D341Med (cell line): ENCODE results near the gene ZNF124.
"Not testable (repeated sequence)": the region's sequence is repeated elsewhere in the genome, so short reads cannot be mapped to it uniquely, and the experiment has no call there.

Experiments used
- DNase-seq: peaks from one replicate; pipeline ENCODE4 v3.0.0; 2012; ENCODE audit warnings: low spot score

Gene ZNF124

DNA sequence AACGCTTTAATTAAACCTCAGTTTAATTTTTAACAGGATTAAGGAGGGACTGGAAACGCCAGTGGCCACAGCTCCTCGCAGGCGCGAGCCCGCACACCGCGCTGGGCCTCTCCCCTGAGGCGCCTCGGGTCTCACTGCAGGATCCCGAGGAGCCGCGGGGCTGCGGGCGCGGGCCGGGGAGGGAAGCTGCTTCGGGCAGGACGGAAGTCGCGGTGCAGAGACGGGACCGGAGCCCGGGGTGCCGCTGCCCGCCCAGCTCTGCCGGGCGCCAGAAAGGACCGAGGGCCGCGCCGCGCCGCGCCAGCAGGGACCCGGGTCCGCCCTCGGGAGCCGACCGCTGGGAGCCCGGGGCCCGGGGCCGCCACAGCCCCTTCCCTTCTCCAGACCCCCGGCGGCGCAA lies 377 bp downstream of the ZNF124 start:
- not testable (repeated sequence) for DNase-seq

DNA sequence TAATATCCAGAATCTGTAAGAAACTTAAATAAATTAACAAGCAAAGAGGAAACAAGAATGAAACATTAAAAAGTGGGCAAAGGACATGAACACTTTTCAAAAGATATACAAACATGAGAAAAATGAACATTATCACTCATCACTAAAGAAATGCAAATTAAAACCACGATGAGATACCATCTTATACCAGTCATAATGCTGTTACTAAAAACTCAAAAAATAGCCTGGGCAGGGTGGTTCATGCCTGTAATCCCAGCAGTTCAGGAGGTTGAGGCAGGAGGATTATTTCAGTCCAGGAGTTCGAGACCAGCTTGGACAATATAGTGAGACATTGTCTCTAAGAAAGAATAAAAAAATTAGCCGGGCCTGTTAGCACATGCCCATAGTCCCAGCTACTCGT lies 6.1 kb downstream of the ZNF124 start:
- no peak for DNase-seq

DNA sequence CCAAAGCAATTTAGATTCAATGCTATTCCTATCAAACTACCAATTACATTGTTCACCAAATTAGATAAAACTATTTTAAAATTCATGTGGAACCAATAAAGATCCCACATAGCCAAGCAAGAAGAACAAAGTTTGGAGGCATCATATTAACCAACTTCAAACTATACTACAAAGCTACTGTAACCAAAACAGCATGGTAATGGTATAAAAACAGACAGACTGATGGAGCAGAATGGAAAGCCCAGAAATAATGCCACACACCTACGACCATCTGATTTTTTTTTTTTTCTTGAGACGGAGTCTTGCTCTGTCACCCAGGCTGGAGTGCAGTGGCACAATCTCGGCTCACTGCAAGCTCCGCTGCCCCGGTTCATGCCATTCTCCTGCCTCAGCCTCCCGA lies 7.1 kb downstream of the ZNF124 start:
- no peak for DNase-seq

DNA sequence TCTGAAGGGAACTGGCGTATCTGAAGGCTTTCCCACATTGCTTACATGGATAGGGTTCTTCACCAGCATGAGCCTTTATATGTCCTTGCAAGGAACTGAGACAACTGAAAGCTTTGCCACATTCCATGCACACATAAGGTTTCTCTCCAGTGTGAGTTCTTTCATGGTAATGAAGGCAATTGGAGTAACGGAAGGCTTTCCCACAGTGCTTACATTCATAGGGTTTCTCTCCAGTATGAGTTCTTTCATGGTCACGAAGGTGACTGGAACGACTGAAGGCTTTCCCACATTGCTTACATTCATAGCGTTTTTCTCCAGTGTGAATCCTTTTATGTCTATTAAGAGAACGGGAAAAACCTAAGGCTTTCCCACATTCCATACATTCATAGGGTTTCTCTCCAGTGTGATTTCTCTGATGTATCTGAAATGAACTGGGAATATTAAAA lies 15.0 kb downstream of the ZNF124 start:
- DNase-seq = no peak

DNA sequence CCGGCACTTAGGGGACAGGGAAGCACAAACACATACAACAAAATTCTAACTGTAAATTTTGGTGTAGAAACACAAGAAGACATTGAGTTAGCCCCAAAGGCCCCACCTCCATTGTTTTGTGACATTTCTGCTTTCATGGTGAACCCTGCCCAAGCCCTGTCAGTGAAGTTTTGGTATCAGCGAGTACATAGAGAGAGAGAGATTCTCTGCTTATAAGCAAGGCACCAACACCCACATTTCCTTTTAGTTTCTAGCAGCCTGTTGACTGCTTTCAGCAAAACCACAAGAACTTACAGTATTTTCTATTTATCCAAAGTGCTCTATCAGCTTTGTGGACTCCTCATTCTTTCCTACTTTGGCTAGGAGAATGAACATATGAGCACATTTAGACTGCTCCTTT lies 24.0 kb downstream of the ZNF124 start:
- no peak for DNase-seq

DNA sequence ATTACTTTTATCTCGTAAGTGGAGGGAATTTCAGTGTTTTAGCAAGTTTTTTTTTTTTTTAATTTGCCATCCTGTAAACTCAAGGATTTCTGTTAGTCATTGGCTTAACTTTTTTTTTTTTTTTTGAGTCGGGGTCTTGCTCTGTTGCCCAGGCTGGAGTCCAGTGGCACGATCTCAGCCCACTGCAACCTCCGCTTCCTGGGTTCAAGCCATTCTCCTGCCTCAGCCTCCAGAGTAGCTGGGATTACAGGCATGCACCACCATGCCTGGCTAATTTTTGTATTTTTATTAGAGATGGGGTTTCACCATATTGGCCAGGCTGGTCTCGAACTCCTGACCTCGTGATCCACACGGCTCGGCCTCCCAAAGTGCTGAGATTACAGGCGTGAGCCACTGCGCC lies 24.7 kb downstream of the ZNF124 start:
- DNase-seq = not testable (repeated sequence)

DNA sequence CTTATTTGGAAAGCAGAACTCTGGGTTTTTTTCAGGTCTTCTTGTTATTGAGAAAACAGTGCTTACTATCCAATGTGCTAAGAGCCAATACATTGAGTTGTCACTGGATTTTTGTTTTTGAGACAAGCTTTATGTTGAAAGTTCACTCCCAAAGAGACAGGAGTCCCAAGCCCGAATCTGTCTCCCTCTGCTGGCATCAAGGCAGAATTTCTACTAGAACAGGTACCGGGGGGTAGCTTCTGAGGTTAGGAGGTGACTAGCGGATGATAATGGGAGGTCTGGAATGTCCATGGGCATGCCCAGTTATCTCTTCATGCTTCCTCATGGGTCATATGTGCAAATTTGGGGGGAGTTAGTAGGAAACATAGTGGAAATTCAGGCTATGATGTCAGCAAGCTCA lies 25.1 kb downstream of the ZNF124 start:
- DNase-seq = no peak

DNA sequence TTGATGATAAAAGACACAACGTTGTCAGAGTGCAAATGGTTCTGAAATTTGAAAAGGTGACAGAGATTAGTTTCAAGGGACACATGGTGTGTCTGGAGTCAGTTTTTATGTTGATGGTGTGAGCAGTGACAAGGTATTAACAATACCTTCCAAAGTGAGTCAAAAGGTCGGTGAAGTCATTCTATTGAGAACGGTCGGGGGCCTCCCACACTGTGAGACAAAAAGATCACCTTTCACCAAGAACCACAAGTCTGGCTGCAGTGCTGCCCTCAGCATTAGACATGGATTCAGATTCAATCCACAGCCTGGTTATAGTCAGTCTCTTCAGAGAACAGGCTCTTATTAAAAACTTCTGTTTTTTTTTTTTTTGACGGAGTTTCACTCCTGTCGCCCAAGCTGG lies 26.5 kb downstream of the ZNF124 start:
- no peak for DNase-seq

DNA sequence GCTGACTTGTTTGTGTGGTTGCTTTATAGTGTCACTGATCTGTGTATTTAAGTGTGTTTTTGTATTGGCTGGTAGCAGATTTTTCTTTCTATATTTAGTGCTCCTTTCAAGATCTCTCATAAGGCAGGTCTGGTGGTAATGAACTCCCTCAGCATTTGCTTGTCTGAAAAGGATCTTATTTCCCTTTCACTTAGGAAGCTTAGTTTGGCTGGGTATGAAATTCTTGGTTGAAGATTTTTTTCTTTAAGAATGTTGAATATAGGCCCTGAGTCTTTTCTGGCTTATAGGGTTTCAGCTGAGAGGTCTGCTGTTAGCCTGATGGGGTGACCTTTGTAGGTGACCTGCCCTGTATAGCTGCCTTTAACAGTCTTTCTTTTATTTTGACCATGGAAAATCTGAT lies 32.3 kb downstream of the ZNF124 start:
- not testable (repeated sequence) for DNase-seq

DNA sequence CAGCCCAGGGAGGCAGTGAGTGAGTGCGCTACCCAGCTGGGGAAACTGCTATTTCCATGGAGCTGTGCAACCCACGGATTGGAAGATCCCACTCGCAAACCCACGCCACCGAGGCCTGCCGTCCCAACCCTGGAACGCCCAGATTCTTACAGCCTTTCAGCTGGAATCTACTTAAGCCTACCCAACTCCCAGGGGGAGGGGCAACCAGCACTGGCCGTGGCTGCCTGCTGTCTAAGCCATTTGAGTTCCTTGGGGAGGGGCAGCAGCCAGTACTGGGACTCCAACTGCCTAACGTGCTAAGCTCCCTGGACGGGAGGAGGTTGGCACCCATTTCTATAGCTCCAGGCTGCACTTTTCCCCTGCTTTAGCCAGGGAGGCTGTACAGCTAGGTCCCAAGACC lies 40.6 kb downstream of the ZNF124 start:
- no peak for DNase-seq

DNA sequence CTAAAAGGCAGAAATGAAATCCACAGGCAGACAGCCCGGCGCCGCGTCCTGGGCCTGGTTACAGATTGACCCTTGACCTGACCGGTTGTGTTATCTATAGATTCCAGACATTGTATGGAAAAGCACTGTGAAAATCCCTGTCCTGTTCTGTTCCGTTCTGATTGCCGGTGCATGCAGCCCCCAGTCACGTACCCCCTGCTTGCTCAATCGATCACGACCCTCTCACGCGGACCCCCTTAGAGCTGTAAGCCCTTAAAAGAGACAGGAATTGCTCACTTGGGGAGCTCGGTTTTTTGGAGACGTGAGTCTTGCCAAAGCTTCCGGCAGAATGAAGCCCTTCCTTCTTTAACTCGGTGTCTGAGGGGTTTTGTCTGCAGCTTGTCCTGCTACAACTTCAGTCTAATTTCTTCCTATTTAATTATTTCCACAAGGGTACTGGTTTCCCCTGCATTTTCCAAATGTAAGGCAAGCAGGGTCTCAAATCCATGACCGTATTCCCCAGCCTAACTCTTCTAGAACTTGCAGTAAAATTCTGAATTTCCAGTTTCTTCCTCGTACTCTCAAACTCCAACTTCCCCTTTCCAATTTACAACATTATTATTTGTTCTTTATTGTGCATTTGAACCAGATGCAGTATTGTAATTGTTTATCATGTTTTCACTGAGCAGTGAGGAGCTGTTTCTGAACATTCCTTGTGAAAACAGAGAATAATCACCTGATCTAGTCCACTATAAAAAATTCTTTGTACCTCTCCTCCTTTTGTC lies 44.1 kb downstream of the ZNF124 start:
- DNase-seq = not testable (repeated sequence)

DNA sequence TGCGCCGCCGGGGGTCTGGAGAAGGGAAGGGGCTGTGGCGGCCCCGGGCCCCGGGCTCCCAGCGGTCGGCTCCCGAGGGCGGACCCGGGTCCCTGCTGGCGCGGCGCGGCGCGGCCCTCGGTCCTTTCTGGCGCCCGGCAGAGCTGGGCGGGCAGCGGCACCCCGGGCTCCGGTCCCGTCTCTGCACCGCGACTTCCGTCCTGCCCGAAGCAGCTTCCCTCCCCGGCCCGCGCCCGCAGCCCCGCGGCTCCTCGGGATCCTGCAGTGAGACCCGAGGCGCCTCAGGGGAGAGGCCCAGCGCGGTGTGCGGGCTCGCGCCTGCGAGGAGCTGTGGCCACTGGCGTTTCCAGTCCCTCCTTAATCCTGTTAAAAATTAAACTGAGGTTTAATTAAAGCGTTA lies 45.2 kb downstream of the ZNF124 start:
- DNase-seq = not testable (repeated sequence)

DNA sequence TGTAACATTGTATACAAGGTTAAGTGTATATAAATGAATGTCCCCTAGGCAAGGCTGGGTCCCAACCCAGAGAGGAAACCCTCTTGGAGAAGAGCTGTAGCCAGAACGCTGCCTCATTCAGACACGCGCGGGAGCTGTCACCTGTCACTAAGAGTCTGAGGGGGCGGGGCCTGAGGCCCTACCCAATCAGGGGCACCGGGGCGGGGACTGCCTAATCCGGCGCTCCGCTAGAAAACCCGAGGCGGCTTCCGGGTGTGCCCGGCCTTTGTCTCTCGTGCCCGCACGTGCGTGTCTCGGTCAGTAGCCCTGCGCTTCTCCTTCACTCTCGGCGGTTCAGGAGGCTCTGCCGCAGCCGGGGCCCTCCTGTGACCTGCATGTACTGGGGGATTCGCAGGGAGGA lies 45.7 kb downstream of the ZNF124 start:
- DNase-seq = not testable (repeated sequence)

DNA sequence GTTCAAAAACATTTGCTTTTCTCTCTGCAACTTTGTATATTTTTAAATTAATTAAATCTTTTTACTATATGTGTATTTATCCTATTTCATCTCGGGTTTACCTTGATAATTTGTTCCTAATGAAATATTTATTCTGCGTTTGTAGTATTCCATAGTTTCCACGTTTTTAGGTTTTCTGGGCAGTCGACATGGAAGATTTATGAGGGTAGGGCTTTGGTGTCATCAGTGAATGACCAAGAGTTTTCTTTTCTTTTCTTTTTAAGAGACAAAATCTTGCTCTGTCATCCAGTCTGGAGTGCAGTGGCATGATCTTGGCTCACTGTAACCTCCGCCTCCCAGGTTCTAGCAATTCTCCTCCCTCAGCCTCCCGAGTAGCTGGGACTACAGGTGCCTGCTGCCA lies 50.4 kb downstream of the ZNF124 start:
- DNase-seq = no peak

DNA sequence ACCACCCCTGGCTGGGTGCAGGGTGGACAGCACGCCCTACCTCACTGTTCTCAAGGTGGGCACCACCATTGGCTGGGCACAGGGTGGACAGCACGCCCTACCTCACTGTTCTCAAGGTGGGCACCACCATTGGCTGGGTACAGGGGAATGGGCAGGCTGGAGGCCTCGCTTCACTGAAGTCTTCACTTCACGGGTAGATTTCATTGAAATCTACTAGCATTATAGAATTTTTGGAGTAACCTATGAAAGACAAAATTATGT lies 51.5 kb downstream of the ZNF124 start:
- not testable (repeated sequence) for DNase-seq

DNA sequence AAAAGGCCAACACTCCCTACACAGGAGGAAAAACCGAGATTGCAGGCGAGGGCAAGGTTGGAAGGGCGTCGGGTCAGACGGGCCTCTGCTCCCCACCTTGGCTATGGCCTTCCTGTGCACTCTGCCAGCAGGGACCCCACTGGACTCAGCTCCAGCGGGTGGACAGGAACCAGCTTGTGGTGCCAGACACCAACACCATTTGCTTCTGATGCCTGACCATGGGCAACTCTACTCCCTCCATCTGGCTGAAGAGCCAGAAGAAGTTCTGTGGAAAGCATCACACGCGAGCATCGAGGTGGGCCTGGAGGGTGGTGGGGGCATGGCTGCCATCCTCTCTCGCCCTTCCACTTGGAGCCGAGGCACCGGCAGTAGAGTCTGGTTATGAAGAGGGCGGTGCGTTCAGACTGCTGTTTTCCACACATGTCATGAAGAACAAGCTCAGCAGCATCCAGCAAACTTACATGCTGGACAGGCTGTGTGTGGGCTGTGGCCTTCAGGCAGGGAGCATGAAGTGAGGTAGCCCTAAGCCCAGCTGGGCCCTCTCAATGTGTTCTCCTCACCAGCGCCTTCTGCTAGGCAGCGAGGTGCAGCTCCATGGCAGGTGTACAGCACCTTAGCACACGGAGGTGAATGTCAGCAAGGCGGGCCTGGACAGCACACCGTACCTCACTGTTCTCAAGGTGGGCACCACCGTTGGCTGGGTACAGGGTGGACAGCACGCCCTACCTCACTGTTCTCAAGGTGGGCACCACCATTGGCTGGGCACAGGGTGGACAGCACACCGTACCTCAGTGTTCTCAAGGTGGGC lies 52.0 kb downstream of the ZNF124 start:
- DNase-seq = no peak

DNA sequence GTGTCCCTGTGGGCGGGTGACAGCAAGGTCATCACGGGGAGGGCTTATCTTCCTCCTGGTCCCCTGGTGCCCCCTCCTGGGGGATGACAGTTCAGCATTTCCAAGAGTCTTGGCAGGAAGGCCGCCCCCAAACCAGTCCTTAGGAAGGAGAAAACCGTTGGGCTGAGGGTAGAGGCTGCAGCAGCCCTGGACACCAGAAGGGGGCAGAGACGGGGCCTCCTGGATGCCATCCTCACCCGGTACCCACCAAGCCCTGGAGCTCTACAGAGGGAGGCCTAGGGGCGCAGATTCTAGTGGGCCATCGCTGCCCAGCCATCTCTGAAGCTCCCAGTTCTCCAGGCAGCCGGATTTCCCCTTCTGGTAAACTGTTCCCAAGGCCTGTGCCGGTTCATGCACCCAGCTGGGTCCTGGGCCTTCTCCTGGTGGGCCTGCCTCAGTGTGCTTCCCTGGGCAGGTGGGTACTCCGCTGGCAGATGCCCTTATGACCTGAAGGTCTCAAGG lies 52.8 kb downstream of the ZNF124 start:
- DNase-seq = peak; percentile 77

DNA sequence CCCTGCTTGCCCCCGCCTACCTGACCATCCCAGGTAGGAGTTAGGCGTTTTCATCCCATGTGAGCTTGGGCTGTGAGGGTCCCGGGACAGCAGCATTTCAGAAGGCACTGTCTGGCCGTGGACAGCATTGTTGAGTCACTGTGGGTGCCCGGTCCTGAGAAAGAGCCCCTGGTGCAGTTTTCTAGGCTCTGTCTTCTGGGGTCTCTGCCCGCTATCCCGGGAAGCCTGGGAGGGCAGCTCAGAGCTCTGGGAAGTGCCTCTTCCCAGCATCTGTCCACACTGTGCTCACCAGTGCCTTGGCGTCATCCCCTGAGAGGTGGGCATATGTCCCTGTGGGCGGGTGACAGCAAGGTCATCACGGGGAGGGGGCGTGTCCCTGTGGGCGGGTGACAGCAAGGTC lies 56.3 kb downstream of the ZNF124 start:
- no peak for DNase-seq

DNA sequence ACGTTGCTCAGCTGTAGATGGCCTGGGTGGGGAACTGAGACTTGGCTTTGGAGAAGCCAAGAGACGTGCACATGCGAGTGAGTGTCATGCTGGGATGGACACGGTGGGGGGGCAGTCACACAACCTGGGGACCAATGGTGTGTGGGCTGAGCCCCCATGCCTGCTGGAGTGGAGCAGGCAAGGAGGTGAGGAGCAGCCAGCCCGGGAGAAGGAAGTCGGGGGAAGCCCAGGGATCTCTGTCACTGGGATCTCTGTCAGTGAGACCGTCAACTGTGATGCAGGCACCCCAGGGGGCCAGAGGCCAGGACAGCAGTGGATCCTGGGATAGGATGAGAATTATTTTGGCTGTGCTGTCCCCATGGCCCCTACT lies 56.7 kb downstream of the ZNF124 start:
- no peak for DNase-seq

DNA sequence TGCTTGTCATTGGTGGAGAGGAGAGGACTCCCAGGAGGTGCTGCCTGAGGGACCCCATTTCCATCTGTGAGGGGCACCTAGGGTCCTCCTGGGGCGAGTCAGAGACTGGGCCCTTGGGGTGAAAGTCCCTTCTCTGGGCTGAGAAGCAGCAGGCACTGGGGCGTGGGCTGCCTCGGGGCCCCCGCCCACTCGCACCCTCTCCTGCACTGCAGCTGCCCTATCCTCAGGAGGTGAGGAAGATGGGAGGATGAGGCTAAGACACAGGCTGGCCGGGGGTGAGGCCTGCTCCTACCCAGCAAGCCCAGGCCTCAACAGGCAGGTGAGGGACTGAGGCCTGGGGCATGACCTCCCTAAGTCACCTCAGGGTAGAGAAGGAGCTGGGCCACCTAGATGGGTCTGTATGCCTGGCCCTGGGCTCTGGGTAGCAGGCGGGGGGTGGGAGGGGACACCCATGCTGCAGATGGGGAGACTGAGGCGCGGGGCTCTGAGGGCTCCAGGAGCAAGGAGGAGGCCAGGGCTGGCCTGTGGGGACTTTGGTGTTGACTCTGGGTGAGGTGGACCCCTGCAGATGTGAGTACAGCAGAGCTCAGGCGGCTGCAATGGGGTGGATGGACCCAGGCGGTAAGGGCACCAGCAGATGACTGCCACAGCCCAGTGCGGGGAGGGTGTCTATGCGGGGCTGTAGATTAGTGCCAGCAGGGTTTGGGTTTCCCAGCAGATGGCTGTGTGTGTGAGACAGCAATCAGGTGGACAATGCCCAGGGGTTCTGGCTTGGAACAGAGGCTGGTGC lies 57.3 kb downstream of the ZNF124 start:
- DNase-seq = no peak

DNA sequence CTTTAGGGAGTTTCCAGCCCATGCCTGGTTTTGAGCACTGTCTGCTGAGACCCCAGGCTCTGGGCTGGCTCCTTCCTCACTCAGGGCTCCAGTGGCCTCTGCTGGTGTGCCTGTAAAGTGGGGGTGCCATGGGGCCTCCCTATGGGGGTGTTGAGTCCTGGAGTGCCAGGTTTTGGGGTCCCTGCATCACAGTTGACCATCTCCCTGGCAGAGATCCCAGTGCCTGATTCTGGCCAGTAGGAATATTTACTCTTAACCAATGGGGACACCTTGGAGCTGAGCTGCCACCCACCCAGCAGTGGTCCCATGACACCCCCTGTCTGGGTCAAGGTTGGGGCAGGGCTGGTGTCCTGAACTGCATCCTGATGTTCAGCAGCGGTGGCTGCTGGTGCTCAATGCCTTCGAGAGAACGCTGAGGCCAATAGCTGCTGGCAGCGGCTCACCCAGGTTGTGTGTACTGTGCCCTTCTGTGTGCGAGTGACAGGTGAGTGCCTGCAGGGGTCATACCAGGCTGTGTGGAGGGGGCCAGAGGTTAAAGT lies 58.0 kb downstream of the ZNF124 start:
- DNase-seq = no peak

DNA sequence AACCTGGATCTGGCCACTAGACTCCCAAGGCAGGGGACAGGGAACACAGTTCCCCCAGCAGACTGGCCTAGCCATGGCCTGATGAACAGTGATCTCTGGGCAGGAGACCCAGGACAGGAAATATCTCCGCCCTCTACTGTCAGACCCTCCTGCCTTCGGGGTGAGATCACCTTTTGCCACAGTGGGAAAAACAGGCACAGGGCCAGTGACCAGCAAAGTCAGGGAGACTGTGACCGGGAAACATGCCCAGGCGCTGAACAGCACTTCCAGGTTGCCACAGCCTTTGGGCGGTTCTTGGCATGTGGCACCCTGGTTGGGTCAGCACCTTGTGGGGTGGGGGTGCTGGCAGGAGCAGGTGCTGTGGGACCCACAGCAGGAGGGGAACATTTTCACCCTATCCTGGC lies 58.7 kb downstream of the ZNF124 start:
- DNase-seq = no peak

DNA sequence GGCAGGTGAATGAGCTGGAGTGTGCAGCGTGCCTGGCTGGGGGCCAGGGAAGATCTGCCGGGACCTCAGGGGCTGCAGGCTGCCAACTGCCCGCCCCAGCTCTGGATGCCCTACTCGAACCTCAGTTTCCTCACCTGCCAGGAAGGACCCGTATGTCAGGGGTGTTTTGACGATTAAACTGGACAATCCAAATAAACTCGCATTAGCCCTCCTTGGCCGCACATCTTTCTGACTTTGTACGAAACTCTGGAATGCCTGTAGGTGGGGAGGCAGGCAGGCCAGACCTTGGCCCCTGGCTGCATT lies 59.4 kb downstream of the ZNF124 start:
- DNase-seq = no peak
